CD4-positive, alpha-beta T cell (primary cell): ENCODE data around the gene ARHGAP25. TPM values are rescaled to one million over a fixed set of nuclear protein-coding genes. Genes with fewer than 3 reads are reported as not detected.

ENCODE experiments used
- ATAC-seq: fragments of 200-7000 bp; cut with Tn5 transposase; one replicate; pipeline ENCODE4 v1.10.0; 2022; ENCODE audit warnings: mild to moderate bottlenecking; ENCODE audit not compliant: poor library complexity
- CTCF ChIA-PET: fragments of 350-600 bp; sonication (Branson Sonifier 250); formaldehyde crosslinking; loops from one replicate; lab custom pipeline; 2021; ENCODE audit warnings: antibody characterized with exemption, inconsistent platforms; lab: Charles Lee
- POLR2A ChIA-PET: fragments of 350-600 bp; sonication (Branson Sonifier 250); formaldehyde crosslinking; loops from one replicate; lab custom pipeline; 2021; ENCODE audit warnings: antibody characterized with exemption, inconsistent platforms; lab: Charles Lee
- DNase-seq, 14 experiments: peaks; one replicate each; pipeline ENCODE4 v3.0.0-alpha.2; 2013 to 2020; ENCODE audit warnings: mixed read lengths in 2 of 14
- H3K27ac ChIP-seq, 2 donors: one replicate each; pipeline versions ENCODE4 v1.5.1 to v1.7.0; 2013; ENCODE audit warnings: low read length in 2 of 2, low read depth in 1 of 2, mild to moderate bottlenecking in 1 of 2
- H3K27me3 ChIP-seq, 2 experiments: 1 replicate in 1 of 2; 2 replicates in 1 of 2; pipeline versions ENCODE4 v1.6.1 to v1.7.0; 2013; ENCODE audit warnings: low read length in 2 of 2, control low read depth in 1 of 2, mild to moderate bottlenecking in 1 of 2, moderate library complexity in 1 of 2; ENCODE audit not compliant: insufficient read depth in 2 of 2, control insufficient read depth in 1 of 2
- H3K36me3 ChIP-seq: one replicate; pipeline ENCODE4 v1.6.1; 2013; ENCODE audit warnings: low read length, control low read depth; ENCODE audit not compliant: insufficient read depth
- H3K4me1 ChIP-seq: one replicate; pipeline ENCODE4 v1.6.1; 2013; ENCODE audit warnings: low read length, control low read depth; ENCODE audit not compliant: insufficient read depth
- H3K4me3 ChIP-seq: one replicate; pipeline ENCODE4 v1.5.1; 2013; ENCODE audit warnings: mild to moderate bottlenecking, low read length, moderate library complexity
- H3K9me3 ChIP-seq, 2 experiments: 1 replicate in 1 of 2; 2 replicates in 1 of 2; pipeline versions ENCODE4 v1.6.1 to v1.7.0; 2013; ENCODE audit warnings: low read length in 2 of 2, mild to moderate bottlenecking in 2 of 2, control low read depth in 1 of 2, moderate library complexity in 1 of 2; ENCODE audit not compliant: control insufficient read depth in 1 of 2, insufficient read depth in 1 of 2
- H3K27ac Mint-ChIP-seq: one replicate; pipeline ENCODE4 v1.8.0; 2020; ENCODE audit warnings: mixed read lengths
- H3K27me3 Mint-ChIP-seq: one replicate; pipeline ENCODE4 v1.8.0; 2021; ENCODE audit warnings: mixed read lengths
- H3K36me3 Mint-ChIP-seq: one replicate; pipeline ENCODE4 v1.8.0; 2021; ENCODE audit warnings: low read depth, mixed read lengths
- H3K4me1 Mint-ChIP-seq: one replicate; pipeline ENCODE4 v1.8.0; 2021; ENCODE audit warnings: low read depth, mixed read lengths
- H3K4me3 Mint-ChIP-seq: one replicate; pipeline ENCODE4 v1.8.0; 2020; ENCODE audit warnings: mild to moderate bottlenecking, mixed read lengths
- H3K9me3 Mint-ChIP-seq: one replicate; pipeline ENCODE4 v1.8.0; 2020; ENCODE audit warnings: mixed read lengths
- intact Hi-C, 2 experiments: fragments of 100-400 bp; cut with DNase I in 1 of 2; cut with micrococcal nuclease in 1 of 2; formaldehyde crosslinking; loops; one replicate each; pipeline versions ENCODE4 v1.15.1 to v1.9.0; 2023 to 2025; cut with DNase I, micrococcal nuclease
- total RNA-seq, 174 experiments: library from RNA in 2 of 174; stranded (reverse) in 2 of 174; gene quantifications; one replicate each; pipeline ENCODE4 v1.2.3 and lab custom pipeline; 2021 to 2026
- TF ChIP-seq, protein P1 (sequence below): fragments of 200-600 bp; IDR thresholded peaks from one replicate; pipeline ENCODE4 v1.8.0; 2022; ENCODE audit warnings: antibody characterized with exemption, mild to moderate bottlenecking

Gene ARHGAP25
- total RNA-seq, 2 experiments from 2014 or later = 39.3 to 41.8 TPM

DNA sequence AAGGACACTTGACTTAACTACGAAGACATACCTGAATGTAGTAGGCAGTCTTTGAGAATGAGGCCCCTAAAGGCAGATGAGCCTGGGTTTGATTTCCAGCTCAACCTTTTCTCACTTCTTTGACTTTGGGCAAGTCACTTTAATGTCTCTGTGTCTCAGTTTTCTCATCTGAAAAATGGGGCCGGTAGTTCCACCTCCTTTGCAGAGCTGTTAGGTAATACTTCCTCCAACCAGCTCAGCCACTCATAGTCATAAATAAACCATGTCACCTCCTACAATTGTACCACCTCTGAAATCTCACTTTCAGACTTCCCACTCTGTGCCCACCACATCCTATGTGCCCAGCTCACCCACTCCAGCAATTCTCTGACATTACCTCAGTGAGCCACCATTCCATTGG lies 10.4 kb downstream of the ARHGAP25 start:
- Histone ChIP-seq H3K4me1 (peaks cover 93% of the 10 kb centered on the region), H3K27ac (peak overlapping the region; percentile 21 to 56), H3K9me3 (no peaks in the 10 kb centered on the region), H3K36me3 (peaks cover 60% of the 10 kb centered on the region), H3K4me3 (no peak overlapping the region), H3K27me3 (no peaks in the 10 kb centered on the region)
- Mint-ChIP-seq H3K27ac (no peak overlapping the region), H3K27me3 (no peaks in the 10 kb centered on the region), H3K4me1 (peaks cover 92% of the 10 kb centered on the region), H3K36me3 (peaks cover 85% of the 10 kb centered on the region), H3K9me3 (no peaks in the 10 kb centered on the region), H3K4me3 (peak overlapping the region; percentile 70)
- ATAC-seq (peak; percentile 32), DNase-seq (peak in 2 of 14 experiments; percentile 34 to 69)
- ChIA-PET CTCF (interaction anchor here (0.9 to 2.3 kb wide), 9 partner anchors 9 to 281 kb away, joined by 3 to 10 read pairs (median 5); partner anchors contain the start of gene ARHGAP25), POLR2A (interaction anchor here (0.6 to 8.0 kb wide), 9 partner anchors 11 to 281 kb away, joined by 3 to 67 read pairs (median 5); partner anchors contain the start of gene ARHGAP25)
- TF ChIP-seq, protein P1, sequence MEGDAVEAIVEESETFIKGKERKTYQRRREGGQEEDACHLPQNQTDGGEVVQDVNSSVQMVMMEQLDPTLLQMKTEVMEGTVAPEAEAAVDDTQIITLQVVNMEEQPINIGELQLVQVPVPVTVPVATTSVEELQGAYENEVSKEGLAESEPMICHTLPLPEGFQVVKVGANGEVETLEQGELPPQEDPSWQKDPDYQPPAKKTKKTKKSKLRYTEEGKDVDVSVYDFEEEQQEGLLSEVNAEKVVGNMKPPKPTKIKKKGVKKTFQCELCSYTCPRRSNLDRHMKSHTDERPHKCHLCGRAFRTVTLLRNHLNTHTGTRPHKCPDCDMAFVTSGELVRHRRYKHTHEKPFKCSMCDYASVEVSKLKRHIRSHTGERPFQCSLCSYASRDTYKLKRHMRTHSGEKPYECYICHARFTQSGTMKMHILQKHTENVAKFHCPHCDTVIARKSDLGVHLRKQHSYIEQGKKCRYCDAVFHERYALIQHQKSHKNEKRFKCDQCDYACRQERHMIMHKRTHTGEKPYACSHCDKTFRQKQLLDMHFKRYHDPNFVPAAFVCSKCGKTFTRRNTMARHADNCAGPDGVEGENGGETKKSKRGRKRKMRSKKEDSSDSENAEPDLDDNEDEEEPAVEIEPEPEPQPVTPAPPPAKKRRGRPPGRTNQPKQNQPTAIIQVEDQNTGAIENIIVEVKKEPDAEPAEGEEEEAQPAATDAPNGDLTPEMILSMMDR = no peak
- intact Hi-C loops = loop anchor here in 1 of 2 experiments (5.0 kb wide), 1 partner anchor 33 kb away; no protein-coding TSS in a partner anchor

DNA sequence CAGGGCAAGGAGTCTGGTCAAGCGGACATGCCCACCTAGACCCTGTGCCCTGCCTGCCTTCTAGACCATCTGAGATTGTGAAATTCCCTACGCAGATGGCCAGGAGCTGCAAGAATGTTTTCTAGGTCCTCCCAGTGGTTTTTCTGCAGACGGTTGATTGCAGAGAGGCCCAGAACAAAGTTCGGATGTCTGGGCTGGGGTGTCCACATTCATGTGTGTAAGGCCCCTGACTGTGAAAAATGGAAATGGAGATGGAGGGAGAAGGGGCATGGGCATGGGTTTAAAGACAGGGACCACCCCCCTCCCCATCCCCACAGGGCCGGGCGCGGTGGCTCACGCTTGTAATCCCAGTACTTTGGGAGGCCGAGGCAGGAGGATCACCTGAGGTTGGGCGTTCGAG lies 11.8 kb downstream of the ARHGAP25 start:
- Mint-ChIP-seq H3K4me1 (peaks cover 84% of the 10 kb centered on the region), H3K9me3 (no peaks in the 10 kb centered on the region), H3K36me3 (peaks cover 79% of the 10 kb centered on the region), H3K27me3 (no peaks in the 10 kb centered on the region), H3K4me3 (no peak overlapping the region), H3K27ac (no peak overlapping the region)
- intact Hi-C loops = loop anchor here in 1 of 2 experiments (5.0 kb wide), 1 partner anchor 34 kb away; no protein-coding TSS in a partner anchor
- peaks cover 95% of the 10 kb centered on the region for H3K4me1 ChIP-seq
- H3K4me3 ChIP-seq = no peak overlapping the region
- TF ChIP-seq, protein P1 = no peak
- CTCF ChIA-PET = interaction anchor here (0.9 kb wide), 1 partner anchor 37 kb away, joined by 3 read pairs; no protein-coding TSS in a partner anchor
- ATAC-seq (no peak), DNase-seq (no peak)
- H3K27me3 ChIP-seq = no peaks in the 10 kb centered on the region
- peak overlapping the region in 1 of 2 donors; percentile 4 for H3K27ac ChIP-seq
- POLR2A ChIA-PET = interaction anchor here (1.0 to 1.3 kb wide), 3 partner anchors 10 to 36 kb away, joined by 3 to 7 read pairs (median 3); no protein-coding TSS in a partner anchor
- H3K36me3 ChIP-seq = peaks cover 65% of the 10 kb centered on the region
- no peaks in the 10 kb centered on the region for H3K9me3 ChIP-seq

DNA sequence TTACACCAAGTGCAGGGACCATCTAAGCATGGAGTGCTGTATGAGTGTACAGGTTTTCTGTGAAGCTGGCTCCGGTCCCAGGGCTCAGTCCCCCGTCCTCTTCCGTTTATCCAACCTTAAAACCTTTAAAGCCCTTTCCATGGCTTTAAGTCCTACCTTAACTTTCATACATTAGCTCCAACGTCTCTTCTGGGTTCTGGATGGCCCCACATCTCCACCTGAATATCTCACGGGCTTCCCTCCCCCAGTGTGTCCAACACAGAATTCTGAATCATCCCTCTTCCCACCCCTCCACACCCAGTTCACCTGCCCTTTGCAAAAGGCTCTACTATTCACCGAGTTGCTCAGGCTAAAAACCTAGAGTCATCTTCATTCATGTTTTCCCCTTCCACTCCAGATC lies 12.8 kb downstream of the ARHGAP25 start:
- H3K27me3 Mint-ChIP-seq = no peaks in the 10 kb centered on the region
- ChIA-PET CTCF (no interaction called here), POLR2A (interaction anchor here (1.0 to 2.7 kb wide), 4 partner anchors 13 to 280 kb away, joined by 3 to 11 read pairs (median 6); partner anchors contain the start of genes APLF, ARHGAP25 and FBXO48)
- DNase-seq (no peak), ATAC-seq (no peak)
- H3K9me3 Mint-ChIP-seq = no peaks in the 10 kb centered on the region
- Histone ChIP-seq H3K9me3 (no peaks in the 10 kb centered on the region), H3K27me3 (no peaks in the 10 kb centered on the region), H3K36me3 (peaks cover 66% of the 10 kb centered on the region), H3K27ac (peak overlapping the region; percentile 39 to 49), H3K4me1 (peaks cover 95% of the 10 kb centered on the region), H3K4me3 (no peak overlapping the region)
- H3K4me1 Mint-ChIP-seq = peaks cover 83% of the 10 kb centered on the region
- intact Hi-C loops = loop anchor here in 1 of 2 experiments (5.0 kb wide), 1 partner anchor 35 kb away; no protein-coding TSS in a partner anchor
- H3K27ac Mint-ChIP-seq = peak overlapping the region; percentile 94
- peaks cover 77% of the 10 kb centered on the region for H3K36me3 Mint-ChIP-seq
- H3K4me3 Mint-ChIP-seq = peak overlapping the region; percentile 22
- TF ChIP-seq, protein P1 = no peak
